GM19324 (cell line): ENCODE measurements around the gene FAM124A.
A peak's percentile ranks its signal among the peaks of the same experiment; 100 is the strongest.

Source experiments
- ATAC-seq: cut with Tn5 transposase; IDR thresholded peaks from one replicate; pipeline ENCODE4 v1.9.1; 2021; ENCODE audit warnings: mild to moderate bottlenecking, moderate library complexity; ENCODE audit not compliant: unreplicated experiment, low FRiP score

The FAM124A gene

DNA sequence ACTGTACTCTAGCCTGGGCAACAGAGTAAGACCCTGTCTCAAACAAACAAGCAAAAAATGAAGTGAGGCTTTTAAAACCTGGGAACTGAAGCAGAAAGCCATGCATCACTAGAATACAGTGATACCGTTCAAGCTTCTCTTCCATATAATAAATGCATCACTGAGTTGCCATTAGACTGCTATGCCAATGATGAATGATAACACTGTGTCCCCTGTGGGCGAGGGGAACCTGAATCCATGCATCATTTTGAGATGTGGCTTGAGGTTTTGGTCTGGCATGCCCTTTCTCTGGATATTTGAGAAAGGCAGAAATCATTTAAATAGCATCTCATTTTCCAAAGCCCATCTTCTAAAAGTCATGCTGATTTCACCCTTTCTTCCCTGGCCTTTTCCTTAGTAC lies 1.5 kb upstream of the FAM124A start:
- no peak for ATAC-seq

DNA sequence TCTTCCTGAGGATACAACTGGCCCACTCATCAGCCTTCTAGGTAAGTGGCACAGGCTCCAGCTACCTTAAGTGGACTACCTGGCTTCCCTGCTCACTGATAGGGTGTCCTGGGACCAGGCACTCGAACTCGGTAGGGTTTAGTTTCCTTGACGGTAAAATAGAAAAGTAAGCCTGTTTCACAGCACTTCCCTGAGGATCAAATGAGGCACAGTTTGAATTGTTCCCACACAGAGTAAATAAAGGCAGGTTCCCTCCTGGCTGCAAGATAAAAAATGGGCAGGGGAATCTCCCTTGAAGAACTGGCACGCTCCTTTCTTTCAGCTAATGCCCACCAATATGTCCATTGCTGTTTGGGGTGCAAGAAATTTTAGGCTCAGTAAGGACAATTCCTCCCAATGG lies 1.1 kb upstream of the FAM124A start:
- no peak for ATAC-seq

DNA sequence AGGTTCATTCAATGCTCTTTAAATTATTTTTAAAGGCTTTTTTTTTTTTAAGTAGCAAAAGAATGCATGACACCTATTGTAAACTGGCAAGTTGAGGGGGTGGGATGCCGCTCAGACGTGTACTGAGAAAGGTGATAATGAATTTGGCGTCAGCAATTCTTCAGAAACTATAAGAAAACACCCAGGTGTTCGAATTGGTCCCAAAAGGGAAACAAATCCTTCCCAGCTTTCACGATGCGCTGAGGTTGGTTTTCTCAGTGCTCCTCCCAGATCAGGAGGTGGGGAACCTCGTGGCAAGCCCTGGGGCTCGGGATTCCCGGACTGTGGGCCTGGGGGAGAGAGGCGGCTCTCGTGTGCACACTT lies 543 bp upstream of the FAM124A start:
- peak; percentile 5 for ATAC-seq

DNA sequence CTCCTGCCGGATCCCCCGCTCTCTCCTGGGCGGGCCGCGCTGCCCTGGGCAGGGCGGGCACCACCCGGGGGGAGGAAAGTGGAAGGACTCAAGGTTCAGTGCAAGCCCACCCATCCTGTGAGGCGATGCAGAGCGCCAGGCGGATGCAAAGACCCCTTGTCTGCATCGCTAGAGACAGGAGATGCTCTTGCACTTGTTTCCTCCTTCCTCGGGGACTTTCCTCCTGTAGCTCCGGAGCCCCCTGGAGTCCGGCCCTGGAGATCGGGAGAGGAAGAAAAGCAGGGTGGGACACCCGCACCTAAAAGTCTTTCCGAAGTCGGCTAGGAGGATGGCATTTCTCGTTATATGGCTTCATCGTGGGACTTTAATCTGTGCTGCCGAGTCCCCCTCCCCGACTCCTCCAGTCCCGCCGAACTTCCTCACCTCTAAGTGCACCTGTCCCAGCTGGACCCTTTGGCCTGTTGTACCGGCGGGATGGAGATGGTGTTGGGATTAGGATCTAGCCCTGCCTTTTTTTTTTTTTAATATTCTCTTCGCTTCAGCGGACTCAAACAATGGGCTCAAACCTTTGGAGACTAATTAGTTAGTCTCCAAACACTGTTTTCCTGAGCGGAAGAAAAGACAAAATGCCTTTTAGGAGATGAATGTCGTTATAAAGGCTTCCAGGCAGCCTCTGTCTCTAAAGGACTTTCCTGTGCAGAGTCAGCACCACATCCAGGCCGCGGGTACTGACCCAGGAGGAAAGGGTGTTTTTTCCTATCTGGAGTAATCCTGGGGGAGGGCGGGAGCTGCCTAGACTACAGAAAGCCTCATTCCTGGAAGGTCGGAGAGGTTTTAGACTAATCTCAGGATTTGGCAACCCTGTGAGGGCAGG lies 725 bp downstream of the FAM124A start:
- peak; percentile 9 for ATAC-seq

DNA sequence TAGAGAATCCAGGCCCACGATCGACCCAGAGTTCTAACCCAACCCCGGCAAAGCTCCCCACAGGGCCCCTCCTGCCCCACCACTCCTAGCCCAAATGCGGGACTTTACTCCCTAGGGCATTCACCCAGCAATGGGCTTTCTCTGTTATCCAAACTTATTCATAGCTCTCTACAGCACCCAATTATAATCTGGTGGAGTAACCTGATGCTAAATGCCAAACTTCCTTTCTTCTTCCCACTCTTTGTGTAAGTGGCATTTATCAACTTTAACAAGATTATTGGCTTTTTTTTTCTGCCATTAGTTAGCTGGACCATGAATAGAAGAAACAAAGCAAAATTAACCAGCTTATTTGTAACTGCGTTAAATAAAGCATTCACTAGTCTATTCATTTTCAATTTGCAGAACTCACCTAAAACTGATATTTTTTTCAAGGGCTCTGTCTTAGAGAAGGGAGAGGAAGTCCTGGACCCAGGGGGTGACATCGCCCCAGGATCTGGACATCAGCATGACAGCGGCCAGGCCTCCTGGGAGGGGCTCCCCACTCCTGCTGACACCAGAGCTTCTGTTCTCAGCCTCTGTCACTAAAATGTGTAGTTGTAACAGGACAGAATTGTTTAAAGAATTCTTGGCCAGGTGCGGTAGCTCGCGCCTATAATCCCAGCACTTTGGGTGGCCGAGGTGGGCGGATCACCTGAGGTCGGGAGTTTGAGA lies 1.5 kb downstream of the FAM124A start:
- ATAC-seq, result no peak

DNA sequence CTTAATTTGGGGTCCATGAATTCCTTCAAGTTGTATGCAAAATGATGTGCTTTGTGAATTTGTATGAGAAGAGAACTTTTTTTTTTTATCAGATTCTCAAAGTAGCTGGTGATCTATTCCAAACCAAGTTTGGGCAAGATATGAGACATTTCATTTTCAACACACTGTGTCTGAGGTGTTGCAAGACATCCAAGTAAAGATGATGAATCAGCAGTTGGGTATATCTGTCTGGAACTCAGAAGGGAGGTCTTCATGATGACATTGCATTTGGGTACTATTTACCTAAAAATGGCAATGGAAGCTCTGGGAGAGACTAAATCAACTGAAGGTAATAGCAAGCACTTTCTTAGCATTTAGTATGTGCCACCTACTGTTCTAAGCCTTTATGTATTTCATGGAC lies 2.8 kb downstream of the FAM124A start:
- ATAC-seq, result no peak

DNA sequence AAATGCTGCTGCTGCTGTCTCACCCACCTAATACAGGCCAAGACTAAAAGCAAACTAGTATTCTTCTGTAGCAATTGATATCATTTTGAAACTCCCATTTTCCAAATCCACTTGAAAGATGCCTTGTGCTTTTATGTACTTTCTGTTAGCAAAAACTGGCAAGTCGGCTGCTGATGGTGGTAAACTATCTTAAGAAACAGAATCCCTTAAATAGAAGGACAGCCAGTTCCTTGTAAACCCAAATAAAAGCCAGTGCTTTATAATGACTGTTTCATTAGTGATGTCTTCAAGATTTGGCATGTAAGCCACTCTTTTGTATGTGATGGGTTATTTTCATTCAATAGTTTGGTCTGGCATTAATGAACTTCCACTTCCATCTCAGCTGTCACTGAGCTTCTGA lies 5.2 kb downstream of the FAM124A start:
- no peak for ATAC-seq

DNA sequence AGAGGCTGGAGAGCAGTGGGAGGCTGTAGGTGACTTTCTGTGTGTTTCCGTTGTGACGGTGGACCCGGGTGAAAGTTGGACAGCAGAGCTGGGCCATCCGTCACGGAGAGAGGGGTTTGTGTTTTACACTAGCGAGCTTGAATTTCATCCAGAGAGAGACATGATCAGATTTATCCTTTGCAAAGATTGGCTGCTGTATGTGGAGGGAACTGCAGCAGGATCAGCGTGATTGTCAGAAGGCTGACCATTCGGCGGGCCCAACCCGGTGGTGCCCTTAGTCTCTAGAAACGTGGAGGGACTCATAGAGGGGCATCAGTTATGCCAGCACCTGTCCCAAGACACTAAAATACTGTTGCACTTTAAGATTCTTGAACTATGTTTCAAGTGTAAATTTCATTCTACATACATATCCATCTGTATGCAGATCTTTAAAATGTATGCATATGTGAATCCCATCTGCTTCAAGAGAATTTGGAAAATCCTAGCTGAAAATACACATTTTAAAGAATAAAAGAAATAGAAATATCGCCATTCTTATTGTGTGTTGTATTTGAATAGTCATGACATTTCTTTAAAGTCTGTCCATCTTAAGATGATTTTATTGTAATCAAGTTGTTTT lies 7.0 kb downstream of the FAM124A start:
- no peak for ATAC-seq

DNA sequence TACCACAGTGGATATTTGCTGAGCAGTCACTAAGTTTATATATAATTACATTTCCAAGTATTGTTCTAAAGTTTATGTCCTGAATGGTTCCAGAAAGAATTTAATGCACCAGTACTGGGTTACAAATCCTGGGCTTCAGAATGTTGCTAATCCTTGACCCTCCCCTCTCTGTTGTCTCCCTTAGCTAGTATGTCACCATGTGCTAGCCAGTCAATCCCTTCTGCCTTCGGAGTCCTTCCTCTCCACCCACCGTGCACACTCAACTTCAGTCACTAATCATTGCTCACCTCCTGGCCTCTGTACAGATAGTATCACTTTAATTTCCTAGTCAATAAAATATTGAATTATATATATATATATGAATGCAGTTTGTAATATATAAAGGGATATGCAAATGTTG lies 7.5 kb downstream of the FAM124A start:
- no peak for ATAC-seq

DNA sequence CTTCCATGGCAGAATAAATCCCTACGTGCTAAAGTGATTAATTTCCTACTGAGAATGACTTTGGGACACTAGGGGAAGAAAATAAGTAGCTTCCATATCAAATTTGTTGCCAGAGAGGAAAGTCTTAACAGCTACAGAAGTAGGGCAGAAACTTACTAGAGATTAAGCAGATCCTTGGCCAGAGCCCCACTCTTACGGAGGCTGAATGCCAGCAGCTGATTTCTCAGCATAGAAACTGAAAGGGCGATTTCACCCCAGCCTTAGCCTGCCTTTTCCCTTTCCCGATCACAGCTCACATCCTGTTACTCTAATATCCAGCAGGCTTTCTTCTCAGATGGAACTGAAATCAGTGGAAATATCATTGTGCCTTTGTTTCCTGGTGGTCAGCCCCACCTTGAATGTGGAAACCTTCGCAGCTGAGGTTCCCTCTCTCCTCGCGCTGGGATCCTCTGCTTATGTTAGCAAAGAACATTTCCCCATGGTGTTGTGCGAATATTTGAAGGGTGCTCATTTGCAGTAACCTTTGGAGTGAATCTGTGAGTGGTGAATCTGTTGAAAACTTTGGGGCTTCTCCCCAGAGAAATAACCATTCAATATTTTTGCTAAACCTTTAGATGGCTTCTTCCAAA lies 8.4 kb downstream of the FAM124A start:
- ATAC-seq, result no peak

DNA sequence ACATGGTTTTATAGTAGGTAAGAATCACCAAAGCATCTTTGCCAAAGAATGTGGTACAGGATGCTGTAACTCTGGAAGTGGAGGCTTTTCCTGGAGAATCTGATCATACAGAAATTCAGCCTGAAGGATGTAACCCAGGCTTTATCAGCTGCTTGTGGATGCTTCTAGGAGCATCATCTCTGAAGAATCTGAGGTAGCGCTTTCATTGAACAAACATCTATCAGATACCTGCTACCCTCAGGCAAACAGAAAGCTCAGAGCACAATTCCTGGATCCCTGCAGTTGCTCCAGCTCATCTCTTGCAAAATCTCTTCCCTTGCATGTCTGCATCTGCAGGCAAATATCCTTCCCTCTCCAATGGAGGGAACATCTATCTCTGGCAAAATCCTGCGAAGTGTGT lies 9.3 kb downstream of the FAM124A start:
- ATAC-seq, result no peak

DNA sequence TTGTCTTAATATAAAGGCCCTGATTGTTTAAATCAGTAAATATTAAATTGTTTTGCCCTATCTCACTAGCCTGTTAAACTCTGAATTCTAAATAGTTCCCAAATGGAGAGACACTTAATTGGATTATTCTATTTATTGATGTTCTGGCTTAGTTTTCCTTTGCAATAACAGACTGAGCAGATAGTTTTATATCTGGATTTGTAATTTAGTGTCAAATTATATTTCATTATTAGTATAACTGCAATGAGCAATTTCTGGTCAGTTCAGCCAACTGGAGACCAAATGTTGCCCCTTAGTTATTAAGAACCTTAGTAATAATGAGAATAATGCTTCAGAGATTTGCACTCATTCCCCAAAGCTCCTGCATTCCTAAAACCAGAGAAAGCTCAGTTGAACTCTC lies 10.1 kb downstream of the FAM124A start:
- ATAC-seq, result no peak

DNA sequence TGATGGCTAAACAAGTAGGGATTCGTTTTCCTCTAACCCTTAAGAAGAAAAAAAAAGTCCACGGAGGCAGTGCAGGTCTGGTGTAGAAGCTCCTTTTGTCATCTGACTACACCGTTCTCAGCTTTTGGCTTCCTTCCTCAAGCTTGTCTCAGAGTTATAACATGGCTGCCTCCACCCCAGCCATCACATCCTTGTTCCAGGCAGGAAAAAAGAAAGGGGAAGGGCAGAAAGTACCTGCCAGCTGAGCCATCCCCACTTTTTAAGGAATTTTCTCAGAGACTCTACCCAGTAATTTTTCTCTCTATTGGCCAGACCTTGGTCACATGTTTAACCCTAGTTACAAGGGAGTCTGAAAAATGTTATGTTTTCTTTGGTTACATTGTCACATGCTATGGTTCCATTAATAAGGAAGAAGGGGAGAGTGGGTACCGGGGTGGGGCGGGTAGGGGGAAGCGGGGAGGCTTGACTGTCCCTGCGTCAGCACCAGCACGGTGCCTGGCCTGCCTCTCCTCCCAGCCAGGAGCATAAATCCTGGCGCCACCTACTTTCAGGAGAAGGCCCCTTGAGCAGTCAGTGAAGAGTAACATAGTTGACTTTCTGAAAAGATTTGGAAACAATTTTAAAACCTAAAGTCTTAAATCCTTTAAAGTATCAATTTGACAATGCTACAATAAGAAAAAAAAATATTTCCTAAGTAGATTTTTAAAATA lies 11.1 kb downstream of the FAM124A start:
- ATAC-seq, result no peak

DNA sequence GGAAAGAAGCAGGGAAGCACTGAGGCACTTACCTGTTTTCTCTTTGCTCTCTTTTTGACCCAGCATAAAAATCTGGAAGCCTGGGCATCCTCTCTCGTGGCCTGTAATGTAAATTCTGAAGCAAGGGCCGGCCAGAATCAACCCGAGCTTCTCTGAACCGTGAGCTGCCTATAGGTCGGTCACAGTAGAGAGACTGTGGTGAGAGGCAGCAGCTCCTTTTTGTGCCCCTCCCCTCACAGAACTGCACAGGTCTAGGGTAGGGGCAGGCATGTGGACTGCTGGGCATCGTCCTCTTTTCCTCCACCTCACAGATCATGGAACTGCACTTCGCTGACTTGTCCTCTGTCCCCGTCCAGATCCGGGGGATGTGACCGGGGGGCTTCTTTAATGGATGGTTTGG lies 12.5 kb downstream of the FAM124A start:
- ATAC-seq, result no peak

DNA sequence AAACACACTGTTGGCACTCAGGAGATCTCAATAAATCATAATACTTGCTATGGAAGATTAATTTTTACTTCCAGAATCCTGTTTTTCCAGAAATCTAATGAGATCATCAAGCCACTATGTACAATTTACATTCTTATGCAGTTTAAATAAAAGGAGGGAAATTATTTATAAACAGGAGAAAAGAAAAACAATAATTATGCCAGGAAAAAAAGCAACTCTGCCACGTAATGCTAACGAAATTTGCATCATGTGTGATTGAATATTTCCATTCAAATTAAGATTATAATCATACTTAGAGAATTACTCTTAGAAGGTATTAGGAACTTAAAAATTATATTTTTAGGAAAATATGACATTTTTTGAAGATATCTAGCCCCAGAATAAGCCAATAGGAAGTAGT lies 13.0 kb downstream of the FAM124A start:
- no peak for ATAC-seq

DNA sequence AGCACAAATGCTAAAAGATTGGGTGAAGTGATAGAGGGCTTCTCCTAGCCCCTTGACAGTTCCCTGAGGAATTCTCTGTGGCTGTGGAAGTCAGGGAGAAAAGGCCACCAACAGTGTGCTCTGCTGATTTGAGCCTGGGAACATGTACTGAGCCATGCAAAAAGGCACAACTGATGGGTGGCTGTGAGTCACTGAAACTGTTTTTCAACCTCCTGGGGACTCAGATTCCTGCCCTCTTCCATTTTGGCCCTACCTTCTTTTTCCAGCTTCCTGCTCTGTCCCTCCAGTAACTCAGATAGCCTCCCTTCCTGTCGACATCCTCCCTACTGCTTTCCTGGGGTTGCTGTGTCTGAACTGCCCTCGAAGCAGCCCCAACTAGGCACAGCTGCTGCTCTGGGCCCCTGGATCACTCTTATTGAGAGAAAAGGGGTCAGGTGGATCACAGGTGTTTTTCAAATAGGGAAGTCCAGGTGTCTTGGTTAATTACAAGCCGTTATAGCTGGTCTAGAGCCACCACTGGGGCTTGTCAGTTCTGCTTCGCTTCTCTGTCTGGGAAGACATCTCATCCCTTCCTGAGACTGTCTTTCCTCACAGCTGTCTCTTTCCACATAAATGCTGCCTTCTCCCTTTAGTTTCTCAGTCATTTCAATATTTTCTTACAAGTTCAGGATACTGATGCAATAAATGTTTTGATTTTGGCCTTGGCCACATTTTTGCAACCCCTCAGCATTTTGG lies 13.7 kb downstream of the FAM124A start:
- ATAC-seq, result no peak

DNA sequence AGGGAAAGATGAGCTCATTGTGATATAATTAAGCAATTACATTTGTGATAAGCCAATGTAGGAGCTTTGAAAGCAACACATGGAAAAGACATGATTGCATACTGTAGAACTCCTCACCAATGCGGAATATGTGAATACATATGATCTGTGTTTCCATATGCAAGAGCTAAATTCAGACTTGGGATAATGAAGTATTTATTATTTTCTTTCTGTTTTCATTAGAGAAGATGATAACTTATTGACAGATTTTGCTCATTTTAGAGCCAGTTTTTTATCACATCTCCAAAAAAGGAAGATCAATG lies 14.2 kb downstream of the FAM124A start:
- ATAC-seq, result no peak

DNA sequence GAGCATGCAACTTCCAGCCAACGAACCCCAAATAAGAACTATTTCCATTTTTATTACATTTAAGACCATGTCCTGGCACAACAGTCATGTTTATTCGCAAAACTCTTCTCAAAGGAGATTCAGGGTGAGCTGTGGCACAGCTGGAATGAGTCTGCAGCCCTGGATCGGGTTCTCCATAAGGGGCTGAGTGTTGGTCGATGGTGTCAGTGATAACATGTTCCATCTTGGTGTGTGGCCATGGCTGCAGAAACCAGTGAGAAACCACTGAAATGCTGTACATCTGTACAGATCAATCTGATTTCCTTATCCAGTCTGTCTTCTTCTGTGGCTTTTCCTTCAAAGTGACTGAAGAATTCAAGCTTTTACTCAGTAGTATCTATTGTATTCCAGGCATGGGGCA lies 15.2 kb downstream of the FAM124A start:
- ATAC-seq, result no peak

DNA sequence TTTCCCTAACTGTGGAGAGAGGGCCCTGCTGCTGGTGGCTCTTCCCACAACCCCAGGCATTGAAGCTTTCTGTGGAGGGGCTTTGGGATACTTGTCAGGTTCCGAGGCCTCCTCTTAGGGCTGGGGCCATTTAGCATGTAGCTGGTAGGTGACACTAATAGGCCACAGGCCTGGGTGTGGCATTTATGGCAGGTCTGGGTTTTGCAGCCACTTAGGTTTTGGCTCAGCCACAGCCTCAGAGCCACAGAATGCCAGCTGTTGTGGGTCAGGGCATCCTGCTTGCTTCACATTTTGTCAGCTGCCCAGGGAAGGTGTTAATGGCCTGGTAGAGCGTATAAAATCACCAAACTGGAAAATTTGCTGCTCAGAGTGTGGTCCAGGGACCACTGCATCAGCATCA lies 15.7 kb downstream of the FAM124A start:
- ATAC-seq, result no peak

DNA sequence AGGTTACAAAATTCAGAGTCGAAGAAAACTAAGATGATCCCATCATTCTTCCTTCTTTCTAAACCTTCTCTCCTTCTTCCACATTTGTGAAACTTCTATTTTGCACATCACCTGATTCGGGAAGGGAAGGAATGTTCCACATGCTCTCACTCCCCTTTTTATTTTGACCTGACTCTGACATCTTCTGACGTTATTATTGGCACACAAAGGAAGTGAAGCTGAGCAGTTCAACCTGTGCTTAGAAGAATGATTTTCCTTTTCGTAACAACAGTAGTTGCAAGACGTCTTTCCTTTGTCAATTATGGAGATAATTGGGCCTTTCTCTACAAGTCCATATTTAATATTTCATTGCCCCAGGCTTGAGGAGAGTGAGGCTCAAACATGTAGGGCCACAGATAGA lies 18.0 kb downstream of the FAM124A start:
- ATAC-seq, result no peak
